SK-N-SH treated with all-trans-retinoic acid at 6 μM for 48 hours (cell line): ENCODE results near the gene MATK.
"Not testable (repeated sequence)": the region's sequence is repeated elsewhere in the genome, so short reads cannot be mapped to it uniquely, and the experiment has no call there.

Experiments used
- ARNTL ChIP-seq: fragments of 450-650 bp; formaldehyde crosslinking; IDR thresholded peaks from 2 replicates; pipeline ENCODE4 v1.5.0; 2020; ENCODE audit warnings: low read depth, mild to moderate bottlenecking, moderate library complexity, borderline replicate concordance
- CSDC2 ChIP-seq: fragments of 250-450 bp; sonication (Bioruptor Pico); IDR thresholded peaks from 2 replicates; pipeline ENCODE4 v1.5.0; 2020; ENCODE audit warnings: mild to moderate bottlenecking, moderate library complexity
- CSRNP3 ChIP-seq: fragments of 250-450 bp; sonication (Bioruptor Pico); IDR thresholded peaks from 2 replicates; pipeline ENCODE4 v1.5.1; 2021; ENCODE audit warnings: mild to moderate bottlenecking, moderate library complexity
- ESRRG ChIP-seq: fragments of 250-450 bp; sonication (Bioruptor Pico); IDR thresholded peaks from 2 replicates; pipeline ENCODE4 v1.6.1; 2021; ENCODE audit warnings: mild to moderate bottlenecking
- ISL1 ChIP-seq: fragments of 250-450 bp; sonication (Bioruptor Pico); IDR thresholded peaks from 2 replicates; pipeline ENCODE4 v2.1.2; 2022; ENCODE audit warnings: mild to moderate bottlenecking, moderate library complexity
- TCF4 ChIP-seq: fragments of 250-450 bp; sonication (Bioruptor Pico); IDR thresholded peaks from 2 replicates; pipeline ENCODE4 v1.8.0; 2021; ENCODE audit warnings: mild to moderate bottlenecking, moderate library complexity, borderline replicate concordance
- TSHZ2 ChIP-seq: fragments of 250-450 bp; sonication (Bioruptor Pico); IDR thresholded peaks from 2 replicates; pipeline ENCODE4 v1.5.0; 2020; ENCODE audit warnings: mild to moderate bottlenecking, moderate library complexity
- ZC3H10 ChIP-seq: fragments of 250-450 bp; sonication (Bioruptor Pico); IDR thresholded peaks from 2 replicates; pipeline ENCODE4 v1.5.1; 2021; ENCODE audit warnings: mild to moderate bottlenecking, moderate library complexity
- ZFP3 ChIP-seq: fragments of 250-450 bp; sonication (Bioruptor Pico); IDR thresholded peaks from 2 replicates; pipeline ENCODE4 v1.5.0; 2020; ENCODE audit warnings: mild to moderate bottlenecking, moderate library complexity
- ZFP30 ChIP-seq: fragments of 450-650 bp; formaldehyde crosslinking; IDR thresholded peaks from 2 replicates; pipeline ENCODE4 v1.5.0; 2022; ENCODE audit warnings: mild to moderate bottlenecking, moderate library complexity
- ZNF70 ChIP-seq: fragments of 450-650 bp; formaldehyde crosslinking; IDR thresholded peaks from 2 replicates; pipeline ENCODE4 v1.5.0; 2020; ENCODE audit warnings: mild to moderate bottlenecking, moderate library complexity

- TF ChIP-seq TCF4 (CRISPR knock-in tag); ARNTL (CRISPR knock-in tag); CSRNP3 (CRISPR knock-in tag); ZC3H10; ZFP3; ZNF70; ISL1 (CRISPR knock-in tag); ESRRG; CSDC2 (CRISPR knock-in tag); ZFP30; TSHZ2: not testable (repeated sequence)
Observed at GRCh38 chr19:3816148-3816547, 30.0 kb upstream of the MATK start.
